ENCODE measurements around the gene MOB1B.

GRCh38 chr4:70915874-70916559 lies 13.8 kb downstream of the MOB1B start:
- TF ChIP-seq EZH2 (IDR thresholded peaks at IDR 0.05; ENCODE audit: insufficient read depth, poor library complexity, severe bottlenecking) (no peak), EZH2phosphoT487 (IDR thresholded peaks at IDR 0.05; ENCODE audit: insufficient read depth, low read depth) (no peak)

Data from GM23248 (cell line).